IPS-18c (cell line): Measurements from ENCODE around the gene F2RL3.
"Not testable (repeated sequence)": the region's sequence is repeated elsewhere in the genome, so short reads cannot be mapped to it uniquely, and the experiment has no call there.

ENCODE experiments used
- H3K4me3 ChIP-seq: 2 replicates; pipeline ENCODE4 v1.7.0; 2013; ENCODE audit warnings: low read depth, mild to moderate bottlenecking, low read length, moderate library complexity; ENCODE audit not compliant: insufficient read depth
- H3K9me3 ChIP-seq: one replicate; pipeline ENCODE4 v1.6.1; 2013; ENCODE audit warnings: mild to moderate bottlenecking, low read length, moderate library complexity; ENCODE audit not compliant: control insufficient read depth, insufficient read depth

The F2RL3 gene

GRCh38 chr19:16934489-16934888 is 45.7 kb downstream of the F2RL3 start:
- no peak overlapping the region for H3K4me3 ChIP-seq
- H3K9me3 ChIP-seq, result peaks cover 5% of the 10 kb centered on the region

GRCh38 chr19:16936901-16937300 is 48.1 kb downstream of the F2RL3 start:
- no peak overlapping the region for H3K4me3 ChIP-seq
- peaks cover 5% of the 10 kb centered on the region for H3K9me3 ChIP-seq

GRCh38 chr19:16937796-16938195 is 49.0 kb downstream of the F2RL3 start:
- not testable (repeated sequence) for H3K9me3 ChIP-seq, H3K4me3 ChIP-seq

- Histone ChIP-seq H3K9me3 (peaks cover 5% of the 10 kb centered on the region), H3K4me3 (no peak overlapping the region)
Measured at GRCh38 chr19:16938211-16938610, 49.4 kb downstream of the F2RL3 start.

DNA sequence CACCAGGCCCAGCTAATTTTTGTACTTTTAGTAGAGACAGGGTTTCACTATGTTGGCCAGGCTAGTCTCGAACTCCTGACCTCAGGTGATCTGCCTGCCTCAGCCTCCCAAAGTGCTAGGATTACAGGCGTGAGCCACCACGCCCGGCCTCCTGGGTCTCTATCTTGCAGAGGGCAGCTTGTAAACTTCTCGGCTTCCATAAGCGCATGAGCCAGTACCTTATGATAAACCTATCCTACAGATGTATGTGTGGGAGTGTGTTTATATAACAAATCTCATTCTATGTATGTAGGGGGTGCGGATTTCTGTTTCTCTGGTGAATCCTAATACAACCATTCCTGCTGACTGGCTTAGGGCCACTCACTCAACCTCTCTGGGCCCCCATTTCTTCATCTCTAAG is 51.3 kb downstream of the F2RL3 start:
- H3K9me3 ChIP-seq, H3K4me3 ChIP-seq: not testable (repeated sequence)

DNA sequence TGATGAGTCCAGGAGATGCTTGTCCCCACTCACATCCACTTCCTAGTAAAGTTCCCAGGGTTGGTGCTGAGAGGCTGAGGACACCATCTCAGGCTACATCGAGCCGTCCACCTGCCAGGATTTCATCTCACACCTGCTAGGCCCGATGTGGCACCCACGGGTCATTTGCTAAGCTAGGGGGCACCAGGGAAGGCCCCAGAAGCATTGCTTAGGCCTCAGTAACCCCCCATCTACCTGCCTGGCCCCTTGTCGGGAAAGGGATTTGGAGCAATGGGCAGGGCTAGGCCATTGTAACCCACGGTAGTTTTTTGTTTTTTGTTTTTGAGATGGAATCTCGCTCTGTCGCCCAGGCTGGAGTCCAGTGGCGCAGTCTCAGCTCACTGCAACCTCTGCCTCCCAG is 51.8 kb downstream of the F2RL3 start:
- Histone ChIP-seq H3K4me3 (no peak overlapping the region), H3K9me3 (peaks cover 3% of the 10 kb centered on the region)
